Measurements from ENCODE around the gene ZNF593OS. TPM values are rescaled to one million over a fixed set of nuclear protein-coding genes. Genes with fewer than 3 reads are reported as not detected.

Gene ZNF593OS
- total RNA-seq, 4 donors from 2014 or later, result 0.66 TPM; not detected in 2

DNA sequence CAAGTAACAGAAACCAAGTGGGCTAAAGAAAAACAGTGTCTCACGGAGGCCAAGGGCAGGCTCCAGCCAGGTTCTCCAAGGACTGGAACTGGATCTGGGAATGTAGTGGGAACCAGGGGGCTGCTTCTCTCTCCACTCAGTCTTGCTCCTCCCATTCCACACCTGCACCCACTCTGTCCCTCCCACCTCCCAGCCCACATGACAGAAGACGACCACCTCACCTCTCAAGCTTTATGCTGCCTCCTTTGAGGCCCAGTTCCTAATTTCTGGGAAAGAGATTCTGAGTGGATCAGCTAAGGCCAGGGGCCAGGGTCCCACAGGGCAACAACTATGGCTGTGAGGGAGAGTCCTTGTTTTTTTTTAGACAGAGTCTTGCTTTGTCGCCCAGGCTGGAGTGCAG, 43.6 kb upstream of the ZNF593OS start:
- no peak for ATAC-seq
- Histone ChIP-seq H3K27ac (no peak overlapping the region), H3K4me3 (no peak overlapping the region), H3K9me3 (no peaks in the 10 kb centered on the region), H3K4me1 (peaks cover 0 to 6% of the 10 kb centered on the region in 2 donors), H3K36me3 (no peaks in the 10 kb centered on the region), H3K27me3 (no peaks in the 10 kb centered on the region)
- intact Hi-C loops (cut with DNase I; ENCODE audit: low total_unique reads), result no loop called here
- in situ Hi-C loops (cut with MboI; ENCODE audit: low sequenced_read_pairs in 4 of 4), result no loop called here
- TF ChIP-seq, protein P1, sequence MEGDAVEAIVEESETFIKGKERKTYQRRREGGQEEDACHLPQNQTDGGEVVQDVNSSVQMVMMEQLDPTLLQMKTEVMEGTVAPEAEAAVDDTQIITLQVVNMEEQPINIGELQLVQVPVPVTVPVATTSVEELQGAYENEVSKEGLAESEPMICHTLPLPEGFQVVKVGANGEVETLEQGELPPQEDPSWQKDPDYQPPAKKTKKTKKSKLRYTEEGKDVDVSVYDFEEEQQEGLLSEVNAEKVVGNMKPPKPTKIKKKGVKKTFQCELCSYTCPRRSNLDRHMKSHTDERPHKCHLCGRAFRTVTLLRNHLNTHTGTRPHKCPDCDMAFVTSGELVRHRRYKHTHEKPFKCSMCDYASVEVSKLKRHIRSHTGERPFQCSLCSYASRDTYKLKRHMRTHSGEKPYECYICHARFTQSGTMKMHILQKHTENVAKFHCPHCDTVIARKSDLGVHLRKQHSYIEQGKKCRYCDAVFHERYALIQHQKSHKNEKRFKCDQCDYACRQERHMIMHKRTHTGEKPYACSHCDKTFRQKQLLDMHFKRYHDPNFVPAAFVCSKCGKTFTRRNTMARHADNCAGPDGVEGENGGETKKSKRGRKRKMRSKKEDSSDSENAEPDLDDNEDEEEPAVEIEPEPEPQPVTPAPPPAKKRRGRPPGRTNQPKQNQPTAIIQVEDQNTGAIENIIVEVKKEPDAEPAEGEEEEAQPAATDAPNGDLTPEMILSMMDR (IDR thresholded peaks at IDR 0.05 in 4 of 5, conservative IDR thresholded peaks at IDR 0.05 in 1 of 5), result no peak
- no peak for TF ChIP-seq POLR2A (IDR thresholded peaks at IDR 0.05)
- DNase-seq, result no peak

DNA sequence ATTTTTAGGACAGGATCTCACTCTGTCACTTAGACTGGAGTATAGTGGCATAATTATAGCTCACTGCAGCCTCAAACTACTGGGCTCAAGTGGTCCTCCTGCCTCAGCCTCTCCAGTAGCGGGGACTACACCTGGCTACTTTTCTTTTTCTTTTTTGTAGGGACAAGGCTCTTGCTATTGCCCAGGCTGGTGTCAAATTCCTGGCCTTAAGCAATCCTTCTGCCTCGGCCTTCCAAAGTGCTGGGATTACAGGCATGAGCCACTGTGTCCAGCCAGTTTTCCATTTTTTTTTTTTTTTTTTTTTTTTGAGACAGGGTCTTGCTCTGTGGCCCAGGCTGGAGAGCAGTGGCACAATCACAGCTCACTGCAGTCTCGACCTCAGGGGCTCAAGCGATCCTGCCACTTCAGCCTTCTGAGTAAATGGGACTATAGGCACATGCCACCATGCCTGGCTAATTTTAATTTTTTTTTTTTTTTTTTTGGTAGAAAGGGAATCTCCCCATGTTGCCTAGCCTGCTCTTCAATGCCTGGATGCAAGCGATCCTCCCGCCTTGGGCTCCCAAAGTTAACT, 41.8 kb upstream of the ZNF593OS start:
- TF ChIP-seq, protein P1 (IDR thresholded peaks at IDR 0.05 in 4 of 5, conservative IDR thresholded peaks at IDR 0.05 in 1 of 5), result no peak
- no peak for TF ChIP-seq POLR2A (IDR thresholded peaks at IDR 0.05)
- Histone ChIP-seq H3K27me3 (no peaks in the 10 kb centered on the region), H3K4me3 (no peak overlapping the region), H3K36me3 (no peaks in the 10 kb centered on the region), H3K4me1 (peaks cover 0 to 3% of the 10 kb centered on the region in 2 donors), H3K9me3 (no peaks in the 10 kb centered on the region), H3K27ac (no peak overlapping the region)
- in situ Hi-C loops (cut with MboI; ENCODE audit: low sequenced_read_pairs in 4 of 4) (no loop called here), intact Hi-C loops (cut with DNase I; ENCODE audit: low total_unique reads) (no loop called here)
- DNase-seq, result peak in 1 of 2 donors; percentile 27
- peak in 1 of 2 donors; percentile 64 for ATAC-seq

DNA sequence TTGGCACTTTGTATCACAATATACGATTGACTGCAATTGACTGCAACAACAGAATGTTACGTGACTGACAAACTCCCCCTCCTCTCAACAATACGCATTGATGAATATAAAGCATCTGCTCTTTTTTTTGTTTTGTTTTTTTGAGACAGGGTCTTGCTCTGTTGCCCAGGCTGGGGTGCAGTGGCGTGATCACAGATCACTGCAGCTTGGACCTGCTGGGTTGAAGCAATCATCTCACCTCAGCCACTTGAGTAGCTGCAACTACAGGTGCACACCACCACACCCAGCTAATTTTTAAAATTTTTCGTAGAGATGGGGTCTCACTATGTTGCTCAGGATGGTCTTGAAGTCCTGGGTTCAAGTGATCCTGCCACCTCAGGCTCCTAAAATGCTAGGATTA, 41.1 kb upstream of the ZNF593OS start:
- Histone ChIP-seq H3K36me3 (no peaks in the 10 kb centered on the region), H3K27ac (no peak overlapping the region), H3K9me3 (no peaks in the 10 kb centered on the region), H3K4me1 (no peaks in the 10 kb centered on the region), H3K27me3 (no peaks in the 10 kb centered on the region), H3K4me3 (no peak overlapping the region)
- intact Hi-C loops (cut with DNase I; ENCODE audit: low total_unique reads), result no loop called here
- TF ChIP-seq, protein P1 (IDR thresholded peaks at IDR 0.05 in 4 of 5, conservative IDR thresholded peaks at IDR 0.05 in 1 of 5), result no peak
- TF ChIP-seq POLR2A (IDR thresholded peaks at IDR 0.05), result no peak
- ATAC-seq, result no peak
- in situ Hi-C loops (cut with MboI; ENCODE audit: low sequenced_read_pairs in 4 of 4), result no loop called here
- no peak for DNase-seq

DNA sequence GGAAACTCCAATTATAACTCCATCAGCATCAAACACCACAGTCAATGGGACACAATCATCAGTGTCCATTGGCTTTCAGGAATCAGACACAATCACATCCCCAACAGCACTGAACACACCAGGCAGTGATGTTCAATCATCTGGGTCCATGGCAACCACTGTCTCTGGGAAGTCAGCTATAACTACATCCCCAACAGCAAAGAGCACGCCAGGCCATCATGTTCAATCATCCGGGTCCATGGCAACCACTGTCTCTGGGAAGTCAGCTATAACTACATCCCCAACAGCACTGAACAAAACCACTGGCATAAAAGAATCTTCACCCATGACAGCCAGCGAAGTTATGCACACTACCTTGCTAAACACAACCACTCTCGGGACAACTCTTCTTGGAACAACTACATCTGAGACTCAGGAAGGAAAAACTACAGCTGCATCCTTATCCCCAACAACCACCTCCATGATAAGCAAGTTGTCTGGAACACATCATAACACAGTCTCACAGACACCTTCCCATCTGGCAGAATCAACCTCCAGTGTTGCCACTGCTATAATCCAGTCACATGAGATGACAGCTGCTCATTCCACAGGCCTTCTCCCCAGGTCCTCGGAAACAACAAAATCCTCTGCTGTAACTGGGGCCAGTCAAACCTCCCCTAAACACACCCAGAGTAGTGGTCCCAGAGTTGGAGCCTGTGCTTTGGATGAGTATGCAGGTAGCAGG, 38.7 kb upstream of the ZNF593OS start:
- no peak overlapping the region for H3K4me3 ChIP-seq
- in situ Hi-C loops (cut with MboI; ENCODE audit: low sequenced_read_pairs in 4 of 4) (no loop called here), intact Hi-C loops (cut with DNase I; ENCODE audit: low total_unique reads) (no loop called here)
- ATAC-seq (peak; percentile 53 to 69), DNase-seq (no peak)
- H3K27me3 ChIP-seq, result no peaks in the 10 kb centered on the region
- H3K27ac ChIP-seq, result no peak overlapping the region
- H3K9me3 ChIP-seq, result no peaks in the 10 kb centered on the region
- TF ChIP-seq, protein P1 (IDR thresholded peaks at IDR 0.05 in 4 of 5, conservative IDR thresholded peaks at IDR 0.05 in 1 of 5), result no peak
- no peak for TF ChIP-seq POLR2A (IDR thresholded peaks at IDR 0.05)
- no peaks in the 10 kb centered on the region for H3K36me3 ChIP-seq
- H3K4me1 ChIP-seq, result no peaks in the 10 kb centered on the region
